DMS79 (cell line): ENCODE data around the gene DCTN4.

ENCODE experiments used
- DNase-seq: peaks from one replicate; lab custom pipeline; 2025; lab: John Stamatoyannopoulos, UW

The DCTN4 gene

GRCh38 chr5:150670948-150671310 is 87.9 kb downstream of the DCTN4 start:
- no peak for DNase-seq

- no peak for DNase-seq
These were observed 88.4 kb downstream of the DCTN4 start for GRCh38 chr5:150670275-150670947.

GRCh38 chr5:150665044-150665443 is 93.8 kb downstream of the DCTN4 start:
- DNase-seq = no peak

- no peak for DNase-seq
These were observed 94.9 kb downstream of the DCTN4 start for GRCh38 chr5:150663936-150664335.

- DNase-seq = no peak
These were observed 95.9 kb downstream of the DCTN4 start for GRCh38 chr5:150662731-150663516.

GRCh38 chr5:150661821-150662596 is 96.8 kb downstream of the DCTN4 start:
- DNase-seq = no peak

GRCh38 chr5:150661086-150661485 is 97.7 kb downstream of the DCTN4 start, which contains the start of gene MYOZ3:
Gene MYOZ3 (plus strand): TSS chr5:150661251. CDS start chr5:150662942, 1,691 bp downstream.
- no peak for DNase-seq

- DNase-seq = no peak
These were observed 98.5 kb downstream of the DCTN4 start for GRCh38 chr5:150660108-150660831.

- DNase-seq = no peak
These were observed 99.3 kb downstream of the DCTN4 start for GRCh38 chr5:150659360-150660107.

- no peak for DNase-seq
These were observed 100.0 kb downstream of the DCTN4 start for GRCh38 chr5:150658699-150659265.
